HG02642 (cell line): ENCODE results near the gene SKP2.
A peak's percentile ranks its signal among the peaks of the same experiment; 100 is the strongest.
"Not testable (repeated sequence)": the region's sequence is repeated elsewhere in the genome, so short reads cannot be mapped to it uniquely, and the experiment has no call there.

Experiments
- ATAC-seq: cut with Tn5 transposase; IDR thresholded peaks from one replicate; pipeline ENCODE4 v1.9.1; 2021; ENCODE audit warnings: mild to moderate bottlenecking; ENCODE audit not compliant: unreplicated experiment, poor library complexity

Gene SKP2

GRCh38 chr5:36151434-36152323, at the start of gene SKP2, which contains the start of gene LMBRD2:
TSS of gene SKP2 (plus strand) at chr5:36152111. CDS start at chr5:36152263, 152 bp downstream.
TSS of gene LMBRD2 (minus strand) at chr5:36151887. CDS start at chr5:36143349, 8,538 bp downstream.
- ATAC-seq: peak; percentile 98

- ATAC-seq: no peak
Observed at GRCh38 chr5:36105819-36106218, 46.1 kb upstream of the SKP2 start.

GRCh38 chr5:36108758-36109460, 43.0 kb upstream of the SKP2 start:
- ATAC-seq: no peak

- ATAC-seq: no peak
Observed at GRCh38 chr5:36111238-36111637, 40.7 kb upstream of the SKP2 start.

DNA sequence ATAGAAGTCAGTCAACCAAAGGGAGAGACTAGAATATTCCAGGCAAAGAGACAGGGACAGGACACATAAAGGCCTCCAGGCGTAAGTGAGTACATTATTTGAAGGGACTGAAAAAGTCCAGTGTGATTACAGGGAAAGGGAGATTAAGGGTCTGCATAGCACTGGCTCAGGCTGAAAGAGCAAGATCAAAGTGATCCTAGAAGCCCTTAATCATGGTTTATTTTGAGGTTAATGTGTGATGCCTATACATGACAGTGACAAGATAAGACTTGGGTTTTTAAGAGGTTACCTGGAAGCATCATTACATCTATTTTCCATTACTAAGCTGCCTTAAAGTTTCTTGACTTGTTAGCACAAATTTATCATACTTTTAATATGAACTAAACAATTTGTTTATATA, 26.0 kb upstream of the SKP2 start:
- ATAC-seq: no peak

DNA sequence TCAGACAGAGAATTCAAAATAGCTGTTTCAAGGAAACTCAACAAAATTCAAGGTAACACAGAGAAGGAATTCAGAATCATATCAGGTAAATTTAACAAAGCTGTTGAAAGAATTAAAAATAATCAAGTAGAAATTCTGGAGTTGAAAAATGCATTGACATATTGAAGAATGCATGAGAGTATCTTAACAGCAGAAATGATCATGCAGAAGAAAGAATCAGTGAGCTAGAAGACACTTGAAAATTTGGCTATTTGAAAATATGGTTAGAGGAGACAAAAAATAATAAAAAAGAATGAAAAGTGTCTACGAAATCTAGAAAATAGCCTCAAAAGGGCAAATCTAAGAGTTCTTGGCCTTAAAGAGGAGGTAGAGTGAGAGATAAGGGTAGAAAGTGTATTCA, 23.1 kb upstream of the SKP2 start:
- ATAC-seq: no peak

DNA sequence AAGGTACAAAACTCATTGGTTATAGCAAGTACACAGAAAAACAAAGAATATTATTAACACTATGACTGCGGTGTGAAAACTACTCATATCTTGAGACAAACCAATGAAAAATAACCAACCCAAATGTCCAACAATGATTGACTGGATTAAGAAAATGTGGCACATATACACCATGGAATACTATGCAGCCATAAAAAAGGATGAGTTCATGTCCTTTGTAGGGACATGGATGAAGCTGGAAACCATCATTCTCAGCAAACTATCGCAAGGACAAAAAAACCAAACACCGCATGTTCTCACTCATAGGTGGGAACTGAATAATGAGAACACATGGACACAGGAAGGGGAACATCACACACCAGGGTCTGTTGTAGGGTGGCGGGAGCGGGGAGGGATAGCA, 22.2 kb upstream of the SKP2 start:
- ATAC-seq: not testable (repeated sequence)

DNA sequence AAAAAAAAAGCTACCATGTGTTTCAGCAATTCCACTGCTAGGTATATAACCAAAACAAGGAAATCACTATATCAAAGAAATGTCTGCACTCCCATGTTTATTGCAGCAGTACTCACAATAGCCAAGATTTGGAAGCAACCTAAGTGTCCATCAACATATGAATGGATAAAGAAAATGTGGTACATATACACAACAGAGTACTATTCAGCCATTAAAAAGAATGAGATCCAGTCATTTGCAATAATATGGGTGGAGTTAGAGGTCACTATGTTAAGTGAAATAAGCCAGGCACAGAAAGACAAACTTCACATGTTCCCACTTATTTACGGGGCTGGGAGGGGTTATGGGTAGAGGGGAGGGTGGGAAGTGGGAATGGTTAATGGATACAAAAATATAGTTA, 18.9 kb upstream of the SKP2 start:
- ATAC-seq: not testable (repeated sequence)

DNA sequence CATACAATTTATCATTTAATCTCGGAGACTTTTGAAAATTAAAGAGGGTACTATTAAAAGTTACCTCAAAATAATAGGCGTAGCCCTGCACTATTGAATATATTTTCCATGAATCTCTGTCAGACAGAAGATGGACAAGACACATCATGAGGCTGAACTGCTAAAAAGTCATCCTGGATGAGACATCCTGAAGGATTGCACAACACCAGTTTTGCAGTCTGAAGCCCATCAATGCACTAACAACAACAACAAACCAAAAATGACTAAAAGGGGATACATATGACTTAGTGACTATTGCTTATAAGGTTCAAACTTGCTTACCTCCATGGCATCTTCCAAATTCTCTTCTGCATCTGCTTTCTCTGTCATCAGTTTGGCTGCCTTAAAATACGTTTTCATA, 15.9 kb upstream of the SKP2 start:
- no peak for ATAC-seq

GRCh38 chr5:36136581-36136980, 15.3 kb upstream of the SKP2 start:
- ATAC-seq: no peak

DNA sequence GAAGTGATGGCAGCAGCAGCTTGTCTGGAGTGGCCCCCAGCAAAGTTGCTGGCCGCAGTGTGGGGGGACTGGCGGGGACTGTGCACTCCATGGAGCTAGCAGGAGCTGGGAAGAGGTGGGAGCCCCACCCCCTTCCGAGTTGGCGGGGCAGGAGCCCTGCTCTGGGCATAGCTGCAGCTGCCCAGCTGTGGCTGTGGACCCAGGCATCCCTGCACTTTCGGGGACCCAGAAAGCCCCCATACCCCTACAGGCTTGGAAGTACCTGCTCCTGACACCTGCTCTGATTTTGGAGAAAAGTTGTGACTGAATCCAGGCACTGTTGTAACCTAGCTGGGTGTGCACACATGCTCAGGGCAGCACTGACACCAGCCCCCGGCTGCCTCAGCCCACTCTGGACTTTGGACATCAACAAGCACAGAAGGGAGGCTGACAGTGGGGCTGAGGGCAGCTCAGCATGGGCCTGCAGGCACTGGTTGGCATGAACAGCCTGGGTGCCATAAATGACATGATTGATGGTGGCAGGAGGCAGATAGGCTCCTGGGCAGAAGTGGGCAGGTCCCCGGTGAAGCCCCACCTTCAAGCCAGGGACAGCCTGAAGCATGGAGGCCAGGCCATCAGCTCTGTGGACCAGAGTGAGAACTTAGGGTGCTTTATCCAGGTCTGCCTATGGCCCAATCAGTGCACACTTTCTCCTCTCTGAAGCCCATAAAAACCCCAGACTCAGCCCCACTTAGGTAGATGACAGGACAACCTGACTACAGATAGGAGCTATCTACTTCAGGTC, 12.8 kb upstream of the SKP2 start:
- no peak for ATAC-seq

DNA sequence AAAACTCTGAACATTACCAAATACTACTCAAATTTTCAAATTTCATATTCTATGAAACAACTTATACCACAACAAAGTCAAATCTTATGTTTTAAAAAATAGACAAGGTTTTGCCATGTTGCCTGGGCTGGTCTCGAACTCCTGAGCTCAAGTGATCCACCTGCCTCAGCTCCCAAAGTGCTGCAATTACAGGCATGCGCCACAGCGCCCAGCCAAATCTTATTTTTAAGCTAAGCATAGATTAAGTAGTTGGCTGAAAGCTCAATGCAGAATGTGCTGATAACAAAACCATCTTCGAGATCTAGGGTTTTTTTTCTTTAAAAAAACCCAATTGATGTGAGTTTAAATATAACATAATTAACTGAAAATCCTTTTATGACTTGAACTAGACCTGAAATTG, 6.6 kb upstream of the SKP2 start:
- ATAC-seq: no peak

GRCh38 chr5:36146390-36146789, 5.5 kb upstream of the SKP2 start:
- ATAC-seq: no peak

DNA sequence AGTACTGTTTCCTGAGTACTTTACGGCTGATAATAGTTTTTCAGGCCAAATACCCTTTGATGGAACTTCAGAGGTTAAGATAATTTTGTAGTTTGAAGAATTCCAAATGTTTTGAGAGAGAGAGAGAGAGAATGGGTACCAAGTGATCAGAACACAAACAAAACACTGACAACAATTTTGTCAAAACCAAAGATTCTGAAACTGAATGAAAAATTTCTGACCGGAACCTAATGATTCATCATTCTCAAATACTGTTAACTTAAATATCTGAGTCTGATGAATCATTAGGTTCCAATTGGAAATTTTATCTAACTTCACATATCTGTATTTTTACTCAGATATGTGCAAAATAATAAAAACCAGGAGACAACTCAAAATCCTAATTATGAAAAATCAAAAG, 4.2 kb upstream of the SKP2 start:
- no peak for ATAC-seq

GRCh38 chr5:36150676-36151433, 1.1 kb upstream of the SKP2 start:
- peak; percentile 19 for ATAC-seq

- peak; percentile 1 for ATAC-seq
Observed at GRCh38 chr5:36152324-36153297, 700 bp downstream of the SKP2 start.

DNA sequence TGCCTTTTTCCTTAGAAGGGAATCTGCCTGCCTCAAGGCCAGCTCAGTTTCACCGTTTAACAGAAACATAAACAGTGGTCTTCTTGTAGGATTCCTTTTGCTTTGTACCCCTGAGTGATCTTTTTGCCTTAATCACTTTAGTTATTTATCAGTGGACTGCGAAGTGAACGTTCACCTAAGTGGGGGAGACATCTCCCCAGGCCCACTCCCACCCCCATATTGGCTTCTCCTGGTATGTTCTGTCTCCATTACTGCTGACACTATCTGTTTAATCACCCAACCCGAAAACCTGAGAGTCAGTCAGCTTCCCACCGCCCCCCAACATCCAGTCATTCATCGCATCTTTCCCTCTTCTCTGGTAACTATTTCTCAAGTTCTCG, 1.4 kb downstream of the SKP2 start:
- no peak for ATAC-seq

DNA sequence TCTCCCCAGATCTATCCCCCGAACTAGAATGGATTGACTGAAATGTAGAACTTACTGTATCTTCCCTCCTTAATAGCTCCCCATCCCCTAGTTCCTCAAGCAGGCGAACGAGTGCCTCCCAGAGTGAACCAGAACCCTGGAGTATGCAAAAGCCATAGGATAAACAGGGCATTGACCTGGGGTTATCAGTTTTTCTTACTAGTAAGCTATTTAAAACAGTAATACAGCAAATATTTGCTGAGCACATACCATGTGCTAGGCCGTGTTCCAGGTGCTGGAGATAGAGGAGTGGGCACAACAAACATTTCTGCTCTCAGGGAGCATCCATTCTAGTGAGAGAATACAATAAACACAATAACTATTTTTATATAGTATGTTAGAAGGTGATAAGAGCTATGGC, 1.8 kb downstream of the SKP2 start:
- ATAC-seq: no peak

GRCh38 chr5:36155291-36155690, 3.4 kb downstream of the SKP2 start:
- ATAC-seq: no peak
